GM12801 (cell line): Measurements from ENCODE around the gene PXN.

Experiments used
- CTCF ChIP-seq: IDR thresholded peaks from one replicate; pipeline ENCODE4 v1.5.1; 2011; ENCODE audit warnings: control low read depth; ENCODE audit not compliant: insufficient read length; ENCODE audit errors: extremely low read depth

PXN gene

DNA sequence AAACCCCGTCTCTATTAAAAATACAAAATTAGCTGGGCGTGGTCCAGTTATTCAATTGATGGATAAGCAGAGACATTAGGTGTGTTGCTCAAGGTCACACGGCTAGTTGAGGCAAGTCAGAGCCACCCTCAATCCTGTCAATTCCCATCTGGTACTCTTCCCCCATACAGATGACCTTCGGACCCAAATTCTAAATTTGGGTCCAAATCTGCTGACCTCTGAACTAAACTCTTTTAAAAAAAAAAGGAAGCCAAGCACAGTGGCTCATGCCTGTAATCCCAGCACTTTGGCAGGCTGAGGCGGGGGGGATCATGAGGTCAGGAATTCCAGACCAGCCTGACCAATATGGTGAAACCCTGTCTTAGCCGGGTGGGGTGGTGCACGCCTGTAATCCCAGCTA lies 94.9 kb downstream of the PXN start:
- no peak for TF ChIP-seq CTCF

GRCh38 chr12:120169946-120170345 lies 95.6 kb downstream of the PXN start:
- no peak for TF ChIP-seq CTCF

GRCh38 chr12:120168337-120168736 lies 97.2 kb downstream of the PXN start:
- no peak for TF ChIP-seq CTCF

- TF ChIP-seq CTCF = no peak
Measured at GRCh38 chr12:120167529-120168095, 97.9 kb downstream of the PXN start.

DNA sequence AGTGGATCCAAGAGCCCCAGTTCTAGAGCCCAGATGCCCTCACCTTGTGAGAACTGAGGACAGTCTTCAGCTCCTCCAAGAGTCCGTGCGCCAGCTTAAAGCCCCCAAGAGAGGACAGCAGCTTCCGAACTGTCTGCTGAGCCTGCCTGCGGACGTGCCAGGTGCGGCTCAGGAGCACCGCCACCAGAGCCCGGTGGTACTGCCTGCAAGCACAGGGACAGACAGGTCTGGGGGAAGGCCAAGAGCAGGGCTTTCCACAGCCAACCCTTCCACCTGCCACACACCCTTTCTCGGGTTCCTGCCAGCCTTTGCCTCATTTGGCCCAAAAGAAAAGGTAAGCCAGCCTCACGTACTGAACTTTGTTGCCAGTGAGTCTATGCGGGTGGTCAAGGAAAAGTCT lies 101.2 kb downstream of the PXN start:
- no peak for TF ChIP-seq CTCF

DNA sequence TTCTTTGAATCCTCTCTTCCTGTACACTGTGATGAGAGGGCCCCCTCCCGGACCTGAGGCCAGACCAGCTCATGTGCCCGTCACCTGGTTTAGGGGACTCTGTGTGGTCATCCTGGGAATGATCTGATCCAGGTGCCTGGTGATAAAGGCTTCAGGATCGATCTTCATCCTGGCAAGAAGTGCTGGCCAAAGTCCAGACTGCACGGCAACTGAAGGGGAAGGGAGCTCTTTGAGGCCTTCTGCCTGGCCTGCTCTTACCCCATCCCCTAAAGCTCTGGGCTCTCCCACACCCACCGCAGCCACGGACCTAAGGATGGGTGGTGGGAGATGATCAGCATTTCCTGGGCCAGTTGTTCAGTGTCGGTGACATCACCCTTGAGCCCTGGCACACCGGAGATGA lies 102.8 kb downstream of the PXN start:
- TF ChIP-seq CTCF = no peak

DNA sequence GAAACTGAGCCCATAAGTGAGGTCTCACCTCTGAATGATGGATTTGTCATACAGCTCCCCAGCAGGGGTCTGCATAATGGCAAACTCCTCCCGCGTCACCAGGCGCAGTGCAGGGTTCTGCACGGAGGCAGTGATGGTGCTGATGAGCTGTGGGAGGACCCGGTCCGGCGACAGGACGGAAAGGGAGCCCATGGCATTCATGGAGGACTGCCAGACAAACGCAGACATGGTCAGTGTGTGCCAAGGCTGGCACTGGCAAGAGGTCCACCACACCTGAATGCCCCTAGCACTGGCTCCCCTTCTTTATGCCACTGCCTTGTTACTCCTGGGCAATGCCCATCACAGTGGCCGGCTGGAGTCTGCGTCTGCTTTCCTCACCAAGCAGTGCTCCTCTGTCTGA lies 103.7 kb downstream of the PXN start:
- TF ChIP-seq CTCF = no peak
